Mucosa of descending colon (tissue), 3 donors: ENCODE measurements around the gene IRAK1. TPM values are rescaled to one million over a fixed set of nuclear protein-coding genes. Genes with fewer than 3 reads are reported as not detected.

Experiments
- ATAC-seq: fragments of 200-7000 bp; cut with Tn5 transposase; one replicate; pipeline ENCODE4 v1.9.1; 2020; ENCODE audit warnings: mild to moderate bottlenecking, moderate library complexity
- DNase-seq, 3 donors: peaks; one replicate each; pipeline ENCODE4 v3.0.0-alpha.2; 2020
- H3K36me3 ChIP-seq: fragments of 200-600 bp; one replicate; pipeline ENCODE4 v1.8.0; 2021; ENCODE audit warnings: low read depth, mild to moderate bottlenecking
- H3K4me1 ChIP-seq: fragments of 200-600 bp; one replicate; pipeline ENCODE4 v1.8.0; 2021; ENCODE audit warnings: low read depth, mild to moderate bottlenecking
- H3K4me3 ChIP-seq: fragments of 200-600 bp; one replicate; pipeline ENCODE4 v1.8.0; 2021; ENCODE audit warnings: mild to moderate bottlenecking
- H3K9me3 ChIP-seq: fragments of 200-600 bp; one replicate; pipeline ENCODE4 v1.8.0; 2021; ENCODE audit warnings: mild to moderate bottlenecking
- CTCF ChIP-seq: fragments of 200-600 bp; IDR thresholded peaks from one replicate; pipeline ENCODE4 v1.8.0; 2022; ENCODE audit warnings: antibody characterized with exemption, mild to moderate bottlenecking
- intact Hi-C, 2 donors: fragments of 100-400 bp; cut with DNase I in 1 of 2; cut with micrococcal nuclease in 1 of 2; formaldehyde crosslinking; loops; one replicate each; pipeline versions ENCODE4 v1.11.0 to v1.11.1; 2022; cut with DNase I, micrococcal nuclease
- total RNA-seq, 3 donors: library from RNA; stranded (reverse); fragmentation: NEBNext Ultra II Directional in 2 of 3; extraction: Animal tissue kit (Norgen Biotek cat#: 25700) in 2 of 3; gene quantifications; one replicate each; pipeline versions ENCODE4 v1.2.1 to v1.2.4, GENCODE V29; 2021 to 2023
- donor health status: DM: no; HTN: no; CAD: no; lungs with moderate emphysema.
- donor health status: DM: no; HTN: no; CAD: no.
- donor health status: DM: no; HTN: yes; CAD: no.

Gene IRAK1
- total RNA-seq, 3 donors from 2014 or later: 66.5 to 96.0 (median 85.2) TPM

GRCh38 chrX:154059729-154060245 lies 40.1 kb upstream of the IRAK1 start:
- DNase-seq (no peak), ATAC-seq (no peak)
- Histone ChIP-seq H3K9me3 (no peaks in the 10 kb centered on the region), H3K4me3 (no peak overlapping the region), H3K36me3 (no peaks in the 10 kb centered on the region), H3K4me1 (peaks cover 5% of the 10 kb centered on the region)
- intact Hi-C loops: no loop called here
- TF ChIP-seq CTCF: no peak

GRCh38 chrX:154059231-154059630 lies 39.5 kb upstream of the IRAK1 start:
- Histone ChIP-seq H3K9me3 (no peaks in the 10 kb centered on the region), H3K4me1 (peaks cover 5% of the 10 kb centered on the region), H3K36me3 (no peaks in the 10 kb centered on the region), H3K4me3 (no peak overlapping the region)
- DNase-seq (no peak), ATAC-seq (no peak)
- TF ChIP-seq CTCF: no peak
- intact Hi-C loops: no loop called here

GRCh38 chrX:154058214-154058997 lies 38.7 kb upstream of the IRAK1 start:
- H3K36me3 ChIP-seq: no peaks in the 10 kb centered on the region
- no peaks in the 10 kb centered on the region for H3K9me3 ChIP-seq
- DNase-seq: no peak
- TF ChIP-seq CTCF: no peak
- H3K4me1 ChIP-seq: peaks cover 5% of the 10 kb centered on the region
- H3K4me3 ChIP-seq: no peak overlapping the region
- intact Hi-C loops: no loop called here
- no peak for ATAC-seq

DNA sequence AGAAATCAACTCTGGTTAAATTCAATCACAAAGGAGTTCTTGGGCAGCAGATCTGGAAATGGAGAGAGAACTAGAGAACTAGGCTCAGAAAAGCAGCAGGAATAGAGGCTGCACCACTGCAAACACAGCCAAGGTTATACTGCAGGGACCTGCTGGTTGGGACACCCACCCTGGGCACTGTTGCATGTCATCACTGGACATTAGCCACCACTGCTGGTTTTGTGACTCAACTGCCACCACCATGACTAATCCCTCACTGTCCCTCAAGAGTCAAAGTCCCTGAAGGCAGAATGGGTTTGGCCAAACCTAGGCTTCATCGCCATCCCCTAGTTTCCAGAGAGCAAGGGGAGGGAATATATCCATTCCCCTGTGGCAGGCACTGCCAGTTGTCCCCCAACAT lies 38.1 kb upstream of the IRAK1 start:
- peak; percentile 41 for ATAC-seq
- no peak overlapping the region for H3K4me3 ChIP-seq
- H3K36me3 ChIP-seq: no peaks in the 10 kb centered on the region
- H3K4me1 ChIP-seq: peaks cover 5% of the 10 kb centered on the region
- H3K9me3 ChIP-seq: no peaks in the 10 kb centered on the region
- DNase-seq: no peak
- TF ChIP-seq CTCF: no peak
- intact Hi-C loops: no loop called here

- ATAC-seq: peak; percentile 90
- intact Hi-C loops: no loop called here
- H3K36me3 ChIP-seq: no peaks in the 10 kb centered on the region
- H3K9me3 ChIP-seq: no peaks in the 10 kb centered on the region
- peaks cover 5% of the 10 kb centered on the region for H3K4me1 ChIP-seq
- peak in 2 of 3 donors; percentile 14 to 43 for DNase-seq
- TF ChIP-seq CTCF: no peak
- no peak overlapping the region for H3K4me3 ChIP-seq
Measured at GRCh38 chrX:154056770-154057241, 37.1 kb upstream of the IRAK1 start.
